Measurements from ENCODE around the gene SLC50A1. TPM values are rescaled to one million over a fixed set of nuclear protein-coding genes. Genes with fewer than 3 reads are reported as not detected.

The SLC50A1 gene
- polyA plus RNA-seq, 1 experiment = 47.4 TPM

- Histone ChIP-seq H3K27me3 (ENCODE audit: control insufficient read depth, insufficient read depth, low read length) (peaks cover 48% of the 10 kb centered on the region), H3K4me3 (ENCODE audit: low read depth, low read length) (peak overlapping the region; percentile 9; the same call in 1 of the 2 replicates), H3K36me3 (ENCODE audit: control insufficient read depth, insufficient read depth, low read length) (no peaks in the 10 kb centered on the region)
- POLR2A ChIA-PET = no interaction called here
- CTCF ChIA-PET = interaction anchor here (1.4 to 2.9 kb wide), 4 partner anchors 8 to 41 kb away, joined by 3 to 11 read pairs (median 8); no protein-coding TSS in a partner anchor
- no peak for DNase-seq (ENCODE audit: low read depth)
- no peak for TF ChIP-seq CTCF (IDR thresholded peaks at IDR 0.05; ENCODE audit: insufficient read depth, low read depth, low read length)
Observed at GRCh38 chr1:155126556-155127104, 9.0 kb upstream of the SLC50A1 start.

- no peak for TF ChIP-seq CTCF (IDR thresholded peaks at IDR 0.05; ENCODE audit: insufficient read depth, low read depth, low read length)
- POLR2A ChIA-PET = no interaction called here
- CTCF ChIA-PET = interaction anchor here (1.4 to 2.9 kb wide), 3 partner anchors 32 to 42 kb away, joined by 3 to 11 read pairs (median 10); no protein-coding TSS in a partner anchor
- Histone ChIP-seq H3K27me3 (ENCODE audit: control insufficient read depth, insufficient read depth, low read length) (peaks cover 44% of the 10 kb centered on the region), H3K4me3 (ENCODE audit: low read depth, low read length) (peak within 1 kb of the TSS; percentile 40), H3K36me3 (ENCODE audit: control insufficient read depth, insufficient read depth, low read length) (no peaks in the 10 kb centered on the region)
- no peak for DNase-seq (ENCODE audit: low read depth)
Observed at GRCh38 chr1:155127105-155127966, 8.3 kb upstream of the SLC50A1 start, which contains the start of gene EFNA1. TSS of gene EFNA1 (plus strand) at chr1:155127876. CDS start at chr1:155127978, 102 bp downstream.

GRCh38 chr1:155127967-155128754 lies 7.5 kb upstream of the SLC50A1 start:
- Histone ChIP-seq H3K4me3 (ENCODE audit: low read depth, low read length) (peak overlapping the region; percentile 40), H3K27me3 (ENCODE audit: control insufficient read depth, insufficient read depth, low read length) (peaks cover 44% of the 10 kb centered on the region), H3K36me3 (ENCODE audit: control insufficient read depth, insufficient read depth, low read length) (no peaks in the 10 kb centered on the region)
- CTCF ChIA-PET = interaction anchor here (1.2 to 3.4 kb wide), 3 partner anchors 37 to 40 kb away, joined by 3 to 22 read pairs (median 5); no protein-coding TSS in a partner anchor
- POLR2A ChIA-PET = no interaction called here
- no peak for TF ChIP-seq CTCF (IDR thresholded peaks at IDR 0.05; ENCODE audit: insufficient read depth, low read depth, low read length)
- DNase-seq (ENCODE audit: low read depth) = no peak

- ChIA-PET CTCF (interaction anchor here (1.2 to 3.4 kb wide), 3 partner anchors 37 to 39 kb away, joined by 3 to 22 read pairs (median 5); no protein-coding TSS in a partner anchor), POLR2A (no interaction called here)
- no peak for TF ChIP-seq CTCF (IDR thresholded peaks at IDR 0.05; ENCODE audit: insufficient read depth, low read depth, low read length)
- DNase-seq (ENCODE audit: low read depth) = no peak
- Histone ChIP-seq H3K4me3 (ENCODE audit: low read depth, low read length) (no peak overlapping the region), H3K27me3 (ENCODE audit: control insufficient read depth, insufficient read depth, low read length) (peaks cover 44% of the 10 kb centered on the region), H3K36me3 (ENCODE audit: control insufficient read depth, insufficient read depth, low read length) (no peaks in the 10 kb centered on the region)
Observed at GRCh38 chr1:155128755-155129473, 6.7 kb upstream of the SLC50A1 start.

Measured in BJ (cell line).